Heart left ventricle (tissue), 16 donors: ENCODE data around the gene ABHD10. TPM values are rescaled to one million over a fixed set of nuclear protein-coding genes. Genes with fewer than 3 reads are reported as not detected.
A peak's percentile ranks its signal among the peaks of the same experiment; 100 is the strongest.

Source experiments
- ATAC-seq, 4 donors: fragments of 200-7000 bp; cut with Tn5 transposase; one replicate each; pipeline ENCODE4 v1.9.1; 2020 to 2022; ENCODE audit warnings: moderate library complexity in 4 of 4, mild to moderate bottlenecking in 3 of 4, moderate number of reproducible peaks in 1 of 4
- DNase-seq, 5 donors: peaks; one replicate each; pipeline ENCODE4 v3.0.0-alpha.2; 2020
- H3K27ac ChIP-seq, 12 donors: fragments of 200-600 bp; sonication (generic) in 4 of 12; one replicate each; pipeline versions ENCODE4 v1.5.0 to v1.8.0; 2016 to 2022; ENCODE audit warnings: mild to moderate bottlenecking in 2 of 12
- H3K27me3 ChIP-seq, 9 donors: fragments of 200-600 bp; sonication (generic) in 2 of 9; one replicate each; pipeline versions ENCODE4 v1.5.1 to v1.8.0; 2016 to 2022; ENCODE audit warnings: mild to moderate bottlenecking in 3 of 9
- H3K36me3 ChIP-seq, 9 donors: fragments of 200-600 bp; sonication (generic) in 2 of 9; one replicate each; pipeline versions ENCODE4 v1.5.0 to v1.8.0; 2018 to 2022; ENCODE audit warnings: mild to moderate bottlenecking in 2 of 9
- H3K4me1 ChIP-seq, 12 donors: fragments of 200-600 bp; sonication (generic) in 4 of 12; one replicate each; pipeline versions ENCODE4 v1.5.0 to v1.8.0; 2016 to 2022; ENCODE audit warnings: mild to moderate bottlenecking in 3 of 12
- H3K4me3 ChIP-seq, 12 donors: fragments of 200-600 bp; sonication (generic) in 4 of 12; one replicate each; pipeline versions ENCODE4 v1.5.0 to v1.8.0; 2017 to 2022; ENCODE audit warnings: mild to moderate bottlenecking in 9 of 12, moderate library complexity in 4 of 12
- H3K9me3 ChIP-seq, 12 donors: fragments of 200-600 bp; sonication (generic) in 4 of 12; one replicate each; pipeline versions ENCODE4 v1.5.0 to v1.8.0; 2016 to 2022; ENCODE audit warnings: mild to moderate bottlenecking in 1 of 12
- CTCF ChIP-seq, 12 donors: fragments of 200-600 bp; sonication (generic) in 4 of 12; IDR thresholded peaks; one replicate each; pipeline versions ENCODE4 v1.5.0 to v1.8.0; 2018 to 2022; ENCODE audit warnings: antibody characterized with exemption in 12 of 12, mild to moderate bottlenecking in 5 of 12
- POLR2A ChIP-seq, 2 donors: fragments of 450-650 bp; IDR thresholded peaks; one replicate each; pipeline ENCODE4 v1.6.1; 2017; ENCODE audit warnings: antibody characterized with exemption in 2 of 2, mild to moderate bottlenecking in 2 of 2, moderate library complexity in 2 of 2
- WGBS, 4 donors: extraction: QIAGEN DNeasy Blood & Tissue Kit in 2 of 4; methylation state at CpG; one replicate each; pipeline versions ENCODE4 v1.1.5 to v1.1.7; 2013 to 2018; 5-methylcytosine and 5-hydroxymethylcytosine counted together
- intact Hi-C, 10 donors: fragments of 100-400 bp; cut with DNase I; formaldehyde crosslinking; loops; one replicate each; pipeline versions ENCODE4 v1.11.1 to v1.14.2; 2022
- polyA plus RNA-seq, 2 donors: library from polyadenylated mRNA; stranded (reverse); fragments of 200-250 nt; gene quantifications; one replicate each; pipeline ENCODE4 v1.2.3, GENCODE V29; 2013
- total RNA-seq, 9 donors: library from RNA; depleted of rRNA in 2 of 9; stranded (reverse); fragments of >200 nt in 2 of 9; fragmentation: NEBNext Ultra II Directional in 3 of 9; extraction: Animal tissue kit (Norgen Biotek cat#: 25700) in 3 of 9; gene quantifications; one replicate each; pipeline versions ENCODE4 v1.1.0 to v1.2.4, GENCODE V29; 2016 to 2023
- donor health status: ischemic (EF 13 %, LVEDD 7.1; RV severe dilation, severe dysfunction).
- donor health status: healthy with polysubstance abuse.
- donor health status: DM: no; HTN: yes; CAD: no.
- donor health status: DM: no; HTN: no; CAD: no.
- donor health status: ischemic (EF 25% LVEDD 6.9; RV normal size, moderate dysfunction).
- donor health status: ischemic (EF 25% LVEDD 5.7; RV mildly dilated, moderate dysfunction).
- donor health status: healthy.
- donor health status: DM: yes; HTN: yes; CAD: no.
- donor health status: ischemic (EF 35%, LVEDD 5.7; RV mildly dilated, moderate dysfunction).
- donor health status: nonischemic (EF 11% LVEDD 7.7; RV severe dilation, severe dysfunction).
- donor health status: DM: yes; HTN: yes; CAD: no.
- donor health status: PGD.
- donor health status: ischemic (EF 29% LVEDD 5.4; RV normal size, mild dysfunction).
- donor health status: nonischemic (EF 23%, LVEDD 6.1; RV moderate dilation, normal function).

The ABHD10 gene
- total and polyA plus RNA-seq, 11 donors = 13.5 to 50.1 (median 40.0) TPM

GRCh38 chr3:111986800-111987199 is 8.0 kb downstream of the ABHD10 start:
- no peak for TF ChIP-seq CTCF (IDR thresholded peaks at IDR 0.05)
- no peak for TF ChIP-seq POLR2A (IDR thresholded peaks at IDR 0.05)
- DNase-seq (no peak), ATAC-seq (no peak)
- Histone ChIP-seq H3K27ac (no peak overlapping the region), H3K4me3 (no peak overlapping the region), H3K4me1 (peaks cover 0 to 20% (median 6%) of the 10 kb centered on the region in 12 donors), H3K36me3 (peaks cover 0 to 72% (median 48%) of the 10 kb centered on the region in 9 donors), H3K27me3 (no peaks in the 10 kb centered on the region), H3K9me3 (no peaks in the 10 kb centered on the region)
- intact Hi-C loops = loop anchor here in 4 of 10 donors (5.0 kb wide), 1 partner anchor 56 kb away; no protein-coding TSS in a partner anchor
- 86 to 91% (median 89%) methylated on average over 3 of the region's 3 CpGs for WGBS, 4 donors

DNA sequence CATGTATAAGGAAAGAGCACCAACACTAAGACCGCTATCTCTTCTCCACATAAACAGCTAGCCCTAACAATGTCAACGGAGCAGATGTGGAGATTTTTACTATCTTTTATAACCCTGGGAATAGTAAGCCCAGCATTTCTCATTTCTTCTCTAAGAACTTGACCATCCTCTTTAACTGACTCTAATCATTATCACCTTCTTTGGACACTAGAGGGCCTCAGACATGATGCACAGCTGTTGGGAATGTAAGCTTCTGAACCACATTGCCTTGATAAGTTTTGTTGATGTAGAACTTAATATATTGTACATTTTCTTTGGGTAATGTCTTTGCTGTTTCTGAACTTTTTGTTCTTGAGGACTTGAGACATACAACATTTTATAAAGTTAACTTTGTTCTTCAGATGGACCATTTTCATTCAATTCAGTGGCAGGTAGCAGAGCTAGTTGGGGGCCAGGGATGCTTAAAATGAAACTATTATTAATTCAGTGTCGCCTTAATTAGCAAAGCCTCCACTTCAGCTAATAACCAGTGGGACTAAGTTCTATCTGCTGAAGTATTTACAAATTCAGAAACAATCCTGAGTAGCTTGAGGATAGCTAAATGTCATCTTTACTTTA is 10.3 kb downstream of the ABHD10 start:
- no peak overlapping the region for H3K4me3 ChIP-seq
- no peaks in the 10 kb centered on the region for H3K27me3 ChIP-seq
- no peaks in the 10 kb centered on the region for H3K9me3 ChIP-seq
- H3K27ac ChIP-seq = no peak overlapping the region
- H3K36me3 ChIP-seq = peaks cover 0 to 78% (median 62%) of the 10 kb centered on the region in 9 donors
- intact Hi-C loops = loop anchor here in 6 of 10 donors (1.0 to 5.0 kb wide), 5 partner anchors 24 to 54 kb away; no protein-coding TSS in a partner anchor
- H3K4me1 ChIP-seq = peaks cover 0 to 6% (median 0%) of the 10 kb centered on the region in 12 donors
- peak; percentile 47 to 81 (median 62) for TF ChIP-seq CTCF (IDR thresholded peaks at IDR 0.05)
- TF ChIP-seq POLR2A (IDR thresholded peaks at IDR 0.05) = no peak
- ATAC-seq = peak; percentile 51 to 85 (median 70)
- WGBS, 4 donors = 57 to 66% (median 58%) methylated on average over 3 of the region's 3 CpGs
- DNase-seq = no peak

GRCh38 chr3:111993038-111993437 is 14.2 kb downstream of the ABHD10 start:
- Histone ChIP-seq H3K4me3 (no peak overlapping the region), H3K36me3 (peaks cover 0 to 55% (median 39%) of the 10 kb centered on the region in 9 donors), H3K27ac (no peak overlapping the region), H3K27me3 (peaks cover 0 to under 1% (median 0%) of the 10 kb centered on the region in 9 donors), H3K4me1 (peaks cover 0 to 6% (median 0%) of the 10 kb centered on the region in 12 donors), H3K9me3 (no peaks in the 10 kb centered on the region)
- TF ChIP-seq POLR2A (IDR thresholded peaks at IDR 0.05) (no peak), CTCF (IDR thresholded peaks at IDR 0.05) (no peak)
- ATAC-seq = no peak
- intact Hi-C loops = no loop called here
- DNase-seq = no peak
- WGBS, 4 donors = 66 to 94% (median 78%) methylated on average over 2 of the region's 2 CpGs

- ATAC-seq = peak; percentile 32 to 61 (median 46)
- TF ChIP-seq POLR2A (IDR thresholded peaks at IDR 0.05) (no peak), CTCF (IDR thresholded peaks at IDR 0.05) (no peak)
- peak within 1 kb of the TSS; percentile 1 to 59 (median 45) for H3K4me3 ChIP-seq
- peaks cover 0 to 16% (median 8%) of the 10 kb centered on the region in 12 donors for H3K4me1 ChIP-seq
- WGBS, 4 donors = 3 to 7% (median 6%) methylated on average over 30 of the region's 30 CpGs
- DNase-seq = no peak
- H3K27ac ChIP-seq = no peak within 1 kb of the TSS
- H3K36me3 ChIP-seq = peaks cover 0 to 1% (median 0%) of the 10 kb centered on the region in 9 donors
- no peaks in the 10 kb centered on the region for H3K9me3 ChIP-seq
- peaks cover 0 to 20% (median 0%) of the 10 kb centered on the region in 9 donors for H3K27me3 ChIP-seq
- intact Hi-C loops = no loop called here
Measured at GRCh38 chr3:111998636-111999483, 20.0 kb downstream of the ABHD10 start, which contains the start of gene TAGLN3. Gene TAGLN3, plus strand, starts transcription at chr3:111998922. Its CDS starts 501 bp downstream, at chr3:111999423.
